Measurements from ENCODE around the gene DYRK4. TPM values are rescaled to one million over a fixed set of nuclear protein-coding genes. Genes with fewer than 3 reads are reported as not detected.

Gene DYRK4
- total RNA-seq, 1 experiment from 2014 or later = 24.6 TPM

- DNase-seq = no peak
- H3K4me3 Mint-ChIP-seq (ENCODE audit: low read depth, unreplicated experiment) = no peak overlapping the region
- BruUV-seq (replicated peaks) = no TSS peak
- H3K36me3 Mint-ChIP-seq (ENCODE audit: insufficient read depth, unreplicated experiment) = no peaks in the 10 kb centered on the region
- H3K27me3 Mint-ChIP-seq (ENCODE audit: unreplicated experiment) = no peaks in the 10 kb centered on the region
- no peak for TF ChIP-seq CTCF (IDR thresholded peaks at IDR 0.05; ENCODE audit: unreplicated experiment)
- no peaks in the 10 kb centered on the region for H3K4me1 Mint-ChIP-seq (ENCODE audit: low read depth, unreplicated experiment)
- CTCF ChIA-PET = no interaction called here
- intact Hi-C loops (cut with micrococcal nuclease; ENCODE audit: unreplicated experiment) = no loop called here
- H3K9me3 Mint-ChIP-seq (ENCODE audit: low read depth, unreplicated experiment) = no peaks in the 10 kb centered on the region
- H3K27ac Mint-ChIP-seq (ENCODE audit: unreplicated experiment) = no peak overlapping the region
Observed at GRCh38 chr12:4564818-4565217, 2.8 kb downstream of the DYRK4 start.

GRCh38 chr12:4566474-4566873, 4.5 kb downstream of the DYRK4 start:
- Mint-ChIP-seq H3K4me3 (ENCODE audit: low read depth, unreplicated experiment) (no peak overlapping the region), H3K9me3 (ENCODE audit: low read depth, unreplicated experiment) (no peaks in the 10 kb centered on the region), H3K27me3 (ENCODE audit: unreplicated experiment) (no peaks in the 10 kb centered on the region), H3K36me3 (ENCODE audit: insufficient read depth, unreplicated experiment) (no peaks in the 10 kb centered on the region), H3K4me1 (ENCODE audit: low read depth, unreplicated experiment) (no peaks in the 10 kb centered on the region), H3K27ac (ENCODE audit: unreplicated experiment) (no peak overlapping the region)
- no TSS peak for BruUV-seq (replicated peaks)
- CTCF ChIA-PET = no interaction called here
- no peak for TF ChIP-seq CTCF (IDR thresholded peaks at IDR 0.05; ENCODE audit: unreplicated experiment)
- intact Hi-C loops (cut with micrococcal nuclease; ENCODE audit: unreplicated experiment) = no loop called here
- DNase-seq = no peak

- no peak for DNase-seq
- Mint-ChIP-seq H3K36me3 (ENCODE audit: insufficient read depth, unreplicated experiment) (no peaks in the 10 kb centered on the region), H3K4me1 (ENCODE audit: low read depth, unreplicated experiment) (no peaks in the 10 kb centered on the region), H3K9me3 (ENCODE audit: low read depth, unreplicated experiment) (no peaks in the 10 kb centered on the region), H3K27ac (ENCODE audit: unreplicated experiment) (no peak overlapping the region), H3K27me3 (ENCODE audit: unreplicated experiment) (no peaks in the 10 kb centered on the region), H3K4me3 (ENCODE audit: low read depth, unreplicated experiment) (no peak overlapping the region)
- BruUV-seq (replicated peaks) = no TSS peak
- CTCF ChIA-PET = no interaction called here
- TF ChIP-seq CTCF (IDR thresholded peaks at IDR 0.05; ENCODE audit: unreplicated experiment) = no peak
- intact Hi-C loops (cut with micrococcal nuclease; ENCODE audit: unreplicated experiment) = no loop called here
Observed at GRCh38 chr12:4567073-4567881, 5.3 kb downstream of the DYRK4 start.

GRCh38 chr12:4569261-4569660, 7.3 kb downstream of the DYRK4 start:
- TF ChIP-seq CTCF (IDR thresholded peaks at IDR 0.05; ENCODE audit: unreplicated experiment) = no peak
- Mint-ChIP-seq H3K4me3 (ENCODE audit: low read depth, unreplicated experiment) (no peak overlapping the region), H3K27ac (ENCODE audit: unreplicated experiment) (no peak overlapping the region), H3K9me3 (ENCODE audit: low read depth, unreplicated experiment) (no peaks in the 10 kb centered on the region), H3K27me3 (ENCODE audit: unreplicated experiment) (no peaks in the 10 kb centered on the region), H3K36me3 (ENCODE audit: insufficient read depth, unreplicated experiment) (no peaks in the 10 kb centered on the region), H3K4me1 (ENCODE audit: low read depth, unreplicated experiment) (no peaks in the 10 kb centered on the region)
- no peak for DNase-seq
- CTCF ChIA-PET = no interaction called here
- intact Hi-C loops (cut with micrococcal nuclease; ENCODE audit: unreplicated experiment) = no loop called here
- BruUV-seq (replicated peaks) = no TSS peak

All from Calu3 (cell line).